Calu3 (cell line): ENCODE data around the gene GPR171. TPM values are rescaled to one million over a fixed set of nuclear protein-coding genes. Genes with fewer than 3 reads are reported as not detected.
A peak's percentile ranks its signal among the peaks of the same experiment; 100 is the strongest.

Experiments
- BruUV-seq: library from RNA; stranded (reverse); fragments of 400-500 nt; replicated peaks from 2 replicates; lab custom pipeline; 2021; lab: Mats Ljungman, UMichigan
- CTCF ChIA-PET: fragments of 300-600 bp; sonication (Branson Sonifier 250); formaldehyde crosslinking; loops from one replicate; lab custom pipeline; 2022; ENCODE audit warnings: antibody characterized with exemption; lab: Charles Lee
- DNase-seq: peaks from one replicate; pipeline ENCODE4 v3.0.0; 2022
- H3K27ac Mint-ChIP-seq: one replicate; pipeline ENCODE4 v1.8.0; 2022; ENCODE audit warnings: mixed read lengths; ENCODE audit not compliant: unreplicated experiment
- H3K27me3 Mint-ChIP-seq: one replicate; pipeline ENCODE4 v1.8.0; 2022; ENCODE audit warnings: mixed read lengths; ENCODE audit not compliant: unreplicated experiment
- H3K36me3 Mint-ChIP-seq: one replicate; pipeline ENCODE4 v1.8.0; 2022; ENCODE audit warnings: mild to moderate bottlenecking, moderate library complexity, mixed read lengths; ENCODE audit not compliant: insufficient read depth, unreplicated experiment
- H3K4me1 Mint-ChIP-seq: one replicate; pipeline ENCODE4 v1.8.0; 2022; ENCODE audit warnings: mild to moderate bottlenecking, low read depth, mixed read lengths; ENCODE audit not compliant: unreplicated experiment
- H3K4me3 Mint-ChIP-seq: one replicate; pipeline ENCODE4 v1.8.0; 2022; ENCODE audit warnings: mild to moderate bottlenecking, low read depth, moderate library complexity, mixed read lengths; ENCODE audit not compliant: unreplicated experiment
- H3K9me3 Mint-ChIP-seq: one replicate; pipeline ENCODE4 v1.8.0; 2022; ENCODE audit warnings: low read depth, mixed read lengths; ENCODE audit not compliant: unreplicated experiment
- intact Hi-C: fragments of 100-400 bp; cut with micrococcal nuclease; formaldehyde crosslinking; loops from one replicate; pipeline ENCODE4 v1.10.0; 2022; ENCODE audit not compliant: unreplicated experiment
- total RNA-seq: library from RNA; stranded (reverse); gene quantifications from 2 replicates; pipeline ENCODE4 v1.2.3, GENCODE V29; 2022
- TF ChIP-seq, protein P1 (sequence below): fragments of 200-600 bp; IDR thresholded peaks from one replicate; pipeline ENCODE4 v1.8.0; 2022; ENCODE audit warnings: antibody characterized with exemption; ENCODE audit not compliant: unreplicated experiment

GPR171 gene
- total RNA-seq, 1 experiment from 2014 or later: not detected

DNA sequence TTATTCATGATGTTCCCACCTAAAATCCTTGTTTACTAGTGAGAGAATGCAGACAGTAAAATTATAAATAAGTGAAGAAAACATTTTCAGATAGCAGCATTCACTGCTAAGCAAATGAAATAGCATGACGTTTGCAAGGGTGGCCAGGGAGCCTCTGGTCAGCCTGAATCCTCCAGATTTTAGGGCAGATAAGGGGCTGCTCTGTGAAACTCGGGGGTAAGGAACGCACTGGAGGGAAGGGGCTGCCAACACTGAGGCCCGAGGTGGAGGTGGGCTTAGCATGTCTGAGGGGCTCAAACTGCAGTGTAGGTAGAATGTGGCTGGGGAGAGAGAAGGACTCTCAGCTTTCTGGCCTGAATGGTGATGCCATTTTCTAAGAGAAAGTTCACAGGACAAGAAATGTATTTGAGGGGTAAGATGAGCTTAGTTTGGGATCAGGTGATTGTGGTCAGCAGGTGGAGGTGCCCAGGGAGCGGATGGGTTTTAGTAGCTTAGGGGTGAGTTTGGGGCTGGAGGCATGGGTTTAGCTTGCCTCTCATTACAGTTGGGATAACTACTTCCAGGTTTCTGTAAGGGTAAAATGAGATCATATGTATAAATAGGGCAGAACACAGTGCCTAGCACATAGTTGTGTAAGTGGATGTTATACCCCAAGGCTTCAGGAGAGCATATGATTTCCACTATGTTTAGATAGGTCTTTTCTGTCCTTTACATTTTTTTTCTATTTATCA lies 20.5 kb downstream of the GPR171 start:
- Mint-ChIP-seq H3K27ac (no peak overlapping the region), H3K4me1 (peaks cover 8% of the 10 kb centered on the region), H3K27me3 (no peaks in the 10 kb centered on the region), H3K36me3 (no peaks in the 10 kb centered on the region), H3K9me3 (no peaks in the 10 kb centered on the region), H3K4me3 (no peak overlapping the region)
- BruUV-seq: no TSS peak
- intact Hi-C loops: no loop called here
- no peak for DNase-seq
- TF ChIP-seq, protein P1, sequence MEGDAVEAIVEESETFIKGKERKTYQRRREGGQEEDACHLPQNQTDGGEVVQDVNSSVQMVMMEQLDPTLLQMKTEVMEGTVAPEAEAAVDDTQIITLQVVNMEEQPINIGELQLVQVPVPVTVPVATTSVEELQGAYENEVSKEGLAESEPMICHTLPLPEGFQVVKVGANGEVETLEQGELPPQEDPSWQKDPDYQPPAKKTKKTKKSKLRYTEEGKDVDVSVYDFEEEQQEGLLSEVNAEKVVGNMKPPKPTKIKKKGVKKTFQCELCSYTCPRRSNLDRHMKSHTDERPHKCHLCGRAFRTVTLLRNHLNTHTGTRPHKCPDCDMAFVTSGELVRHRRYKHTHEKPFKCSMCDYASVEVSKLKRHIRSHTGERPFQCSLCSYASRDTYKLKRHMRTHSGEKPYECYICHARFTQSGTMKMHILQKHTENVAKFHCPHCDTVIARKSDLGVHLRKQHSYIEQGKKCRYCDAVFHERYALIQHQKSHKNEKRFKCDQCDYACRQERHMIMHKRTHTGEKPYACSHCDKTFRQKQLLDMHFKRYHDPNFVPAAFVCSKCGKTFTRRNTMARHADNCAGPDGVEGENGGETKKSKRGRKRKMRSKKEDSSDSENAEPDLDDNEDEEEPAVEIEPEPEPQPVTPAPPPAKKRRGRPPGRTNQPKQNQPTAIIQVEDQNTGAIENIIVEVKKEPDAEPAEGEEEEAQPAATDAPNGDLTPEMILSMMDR: no peak
- CTCF ChIA-PET: interaction anchor here (1.3 kb wide), 1 partner anchor 15 kb away, joined by 3 read pairs; no protein-coding TSS in a partner anchor

DNA sequence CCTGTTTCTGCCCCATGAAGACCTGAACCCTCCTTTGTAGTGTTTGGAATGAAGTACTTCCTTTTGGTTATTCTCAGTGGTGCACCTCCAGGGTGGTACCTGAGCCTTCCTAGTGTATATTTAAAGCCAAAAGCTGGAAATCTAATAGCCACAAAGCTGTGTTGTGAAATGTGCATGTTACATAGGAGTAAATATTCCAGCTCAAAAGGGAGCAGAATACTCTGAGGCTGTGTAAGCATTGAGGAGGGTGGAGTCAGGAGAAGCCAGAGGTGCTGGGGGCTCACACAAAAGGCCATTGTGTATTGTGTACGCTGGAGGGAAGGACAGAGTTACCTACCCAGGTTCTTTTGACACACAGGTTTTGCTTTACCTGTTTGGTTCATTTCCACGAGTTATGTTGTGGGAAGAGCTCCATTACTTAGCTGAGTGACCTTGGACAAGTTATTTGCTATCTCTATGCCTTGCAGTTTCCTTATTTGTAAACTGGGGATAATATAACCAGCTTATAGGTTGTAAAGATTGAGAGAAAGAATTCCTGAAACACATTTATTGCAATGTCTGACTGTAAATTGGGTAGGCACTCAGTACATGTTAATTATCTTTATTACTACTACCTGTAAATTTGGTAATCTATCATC lies 24.7 kb downstream of the GPR171 start:
- no peaks in the 10 kb centered on the region for H3K9me3 Mint-ChIP-seq
- intact Hi-C loops: no loop called here
- no peaks in the 10 kb centered on the region for H3K27me3 Mint-ChIP-seq
- BruUV-seq: no TSS peak
- H3K4me3 Mint-ChIP-seq: no peak overlapping the region
- H3K4me1 Mint-ChIP-seq: peaks cover 8% of the 10 kb centered on the region
- H3K27ac Mint-ChIP-seq: no peak overlapping the region
- TF ChIP-seq, protein P1: no peak
- peak; percentile 72 for DNase-seq
- H3K36me3 Mint-ChIP-seq: no peaks in the 10 kb centered on the region
- CTCF ChIA-PET: interaction anchor here (0.5 to 1.9 kb wide), 9 partner anchors 10 to 1417 kb away, joined by 3 to 10 read pairs (median 4); no protein-coding TSS in a partner anchor

DNA sequence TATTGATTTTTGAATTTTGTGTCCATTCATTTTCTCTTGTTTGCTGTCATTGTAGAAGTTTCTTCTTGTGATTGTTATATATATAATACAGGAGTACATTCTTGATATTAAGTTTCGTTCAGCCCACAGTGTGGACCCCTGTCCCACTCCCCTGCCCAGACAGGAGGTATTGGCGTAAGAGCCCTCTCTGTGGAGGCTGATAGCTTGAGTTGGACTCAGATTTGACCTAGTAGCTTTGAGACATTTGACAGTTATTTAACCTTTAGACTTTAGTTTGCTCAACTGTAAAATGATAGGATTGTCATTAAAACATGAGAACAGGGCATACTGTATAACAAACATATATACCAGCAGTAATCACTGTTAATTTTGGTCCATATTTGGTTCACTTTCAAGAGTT lies 27.1 kb downstream of the GPR171 start:
- BruUV-seq: no TSS peak

DNA sequence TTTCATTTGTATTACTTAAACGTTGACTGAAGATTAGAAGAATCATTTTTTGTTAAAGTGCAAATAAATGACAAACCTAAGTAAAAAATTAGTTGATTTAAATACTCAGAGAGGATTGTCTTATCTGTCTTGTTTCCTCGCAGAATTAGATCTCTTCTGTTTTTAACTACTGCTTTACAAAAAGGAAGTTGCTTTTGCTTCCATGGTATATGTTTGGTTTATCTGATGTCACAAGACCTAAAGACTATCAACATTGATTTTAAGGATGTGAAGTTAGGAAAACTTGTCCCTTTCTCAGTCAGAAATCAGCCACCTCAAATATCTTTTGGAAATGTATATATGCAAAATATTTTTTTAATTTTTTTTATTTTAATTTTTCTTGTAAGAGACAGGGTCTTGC lies 28.7 kb downstream of the GPR171 start:
- no TSS peak for BruUV-seq
- no peak overlapping the region for H3K4me3 Mint-ChIP-seq
- TF ChIP-seq, protein P1: no peak
- no peak overlapping the region for H3K27ac Mint-ChIP-seq
- intact Hi-C loops: no loop called here
- peaks cover 8% of the 10 kb centered on the region for H3K4me1 Mint-ChIP-seq
- no peaks in the 10 kb centered on the region for H3K36me3 Mint-ChIP-seq
- no peaks in the 10 kb centered on the region for H3K9me3 Mint-ChIP-seq
- H3K27me3 Mint-ChIP-seq: no peaks in the 10 kb centered on the region
- no peak for DNase-seq
- CTCF ChIA-PET: no interaction called here

More for the DNA sequence above, 27.1 kb downstream of the GPR171 start:
- H3K27ac Mint-ChIP-seq: no peak overlapping the region
- H3K9me3 Mint-ChIP-seq: no peaks in the 10 kb centered on the region
- no peak for DNase-seq
- intact Hi-C loops: no loop called here
- no peak overlapping the region for H3K4me3 Mint-ChIP-seq
- no peaks in the 10 kb centered on the region for H3K36me3 Mint-ChIP-seq
- peaks cover 8% of the 10 kb centered on the region for H3K4me1 Mint-ChIP-seq
- H3K27me3 Mint-ChIP-seq: no peaks in the 10 kb centered on the region
- CTCF ChIA-PET: no interaction called here
- TF ChIP-seq, protein P1: no peak
